SK-N-DZ (cell line): ENCODE results near the gene GPR63.
A peak's percentile ranks its signal among the peaks of the same experiment; 100 is the strongest.

ENCODE experiments used
- DNase-seq: peaks from one replicate; pipeline ENCODE4 v3.0.0-alpha.2; 2015; ENCODE audit warnings: low spot score

The GPR63 gene

DNA sequence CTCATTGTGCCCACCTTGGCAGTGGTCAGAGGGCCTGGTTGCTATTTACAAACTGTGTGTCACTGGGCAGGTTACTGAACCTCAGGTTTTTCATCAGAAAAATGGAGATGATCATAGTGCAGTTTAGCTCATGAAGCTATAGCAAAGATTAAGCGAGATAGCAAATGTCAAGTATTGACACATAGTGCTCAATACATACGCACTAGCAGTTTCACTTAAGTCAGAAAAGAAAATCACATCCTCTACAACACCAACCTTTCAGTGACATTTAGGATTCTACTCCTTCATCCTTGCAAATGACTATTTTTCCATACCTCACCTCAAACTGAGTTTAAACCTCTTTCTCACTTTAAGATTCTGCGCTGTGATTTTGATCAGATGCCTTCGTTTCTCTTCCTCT, 16.2 kb downstream of the GPR63 start:
- DNase-seq, result no peak

DNA sequence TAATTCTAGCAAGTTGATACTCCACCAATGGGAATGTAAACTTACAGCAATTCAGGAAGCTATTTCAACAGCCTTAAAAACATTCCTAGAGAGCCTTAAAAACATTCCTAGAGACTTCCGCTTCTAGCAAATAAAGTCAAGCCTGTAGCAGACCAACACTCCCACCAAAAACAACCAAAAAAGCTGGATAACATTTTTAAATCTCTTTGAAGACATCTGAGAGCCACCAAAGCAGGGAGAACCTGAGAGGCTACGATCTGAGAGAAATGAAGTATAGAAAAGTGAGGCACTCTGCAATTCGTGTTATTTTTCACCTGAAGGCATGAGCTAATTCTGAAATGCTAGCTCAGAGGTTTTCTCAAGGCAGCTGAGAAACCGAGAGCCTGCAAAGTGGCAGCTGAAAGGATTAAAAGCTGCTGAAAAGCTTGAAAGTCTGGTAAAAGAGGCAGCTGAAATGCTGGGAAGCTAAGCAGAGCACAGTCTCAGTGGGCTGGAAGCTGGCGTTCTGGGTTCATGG, 20.9 kb downstream of the GPR63 start:
- DNase-seq, result no peak

DNA sequence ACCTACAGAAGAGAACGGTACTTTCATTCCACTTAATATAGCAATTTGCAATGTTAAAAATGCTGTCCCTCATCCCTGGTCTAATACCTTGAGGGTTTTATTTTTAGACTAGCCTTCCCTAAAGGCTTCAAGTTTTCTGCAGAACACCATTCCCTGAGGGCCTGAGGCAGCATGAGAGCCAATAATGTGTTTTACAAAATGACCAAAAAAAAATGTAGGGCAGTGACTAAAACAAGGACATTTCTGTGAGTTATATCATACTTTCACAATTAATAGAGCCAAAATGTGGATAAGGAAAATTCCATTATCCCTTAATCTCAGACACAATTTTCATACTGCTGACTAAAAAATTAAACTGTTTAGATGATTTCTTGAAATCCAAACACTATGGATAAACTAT, 22.7 kb downstream of the GPR63 start:
- DNase-seq, result no peak

DNA sequence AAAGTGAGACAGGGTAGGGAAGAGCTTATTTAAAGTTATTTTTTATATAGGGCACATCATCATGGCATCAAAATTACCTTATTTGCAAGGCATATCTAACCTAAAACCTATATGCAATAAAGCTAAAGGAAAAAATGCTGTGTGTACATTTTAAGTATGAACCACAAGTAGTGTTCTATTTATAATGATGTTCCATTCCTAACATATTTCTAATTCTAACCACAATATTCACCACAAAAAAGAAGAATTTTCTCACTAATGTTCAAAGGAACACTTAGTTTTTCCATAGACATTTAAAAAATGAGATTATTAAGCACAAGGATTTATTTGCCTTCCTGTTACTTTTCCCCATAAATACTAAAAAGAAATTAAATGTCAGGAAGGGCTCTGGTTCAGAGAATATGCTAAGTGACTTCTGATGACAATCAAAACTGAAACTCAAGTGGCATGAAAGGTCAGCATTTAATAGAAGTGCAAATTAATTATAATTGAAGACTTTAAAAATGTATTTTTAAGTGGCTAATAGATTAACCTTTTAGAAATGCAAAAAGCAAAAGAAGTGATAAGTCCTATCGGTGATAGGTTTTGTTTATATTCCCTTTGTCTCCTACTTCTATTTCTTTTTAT, 25.1 kb downstream of the GPR63 start:
- no peak for DNase-seq

DNA sequence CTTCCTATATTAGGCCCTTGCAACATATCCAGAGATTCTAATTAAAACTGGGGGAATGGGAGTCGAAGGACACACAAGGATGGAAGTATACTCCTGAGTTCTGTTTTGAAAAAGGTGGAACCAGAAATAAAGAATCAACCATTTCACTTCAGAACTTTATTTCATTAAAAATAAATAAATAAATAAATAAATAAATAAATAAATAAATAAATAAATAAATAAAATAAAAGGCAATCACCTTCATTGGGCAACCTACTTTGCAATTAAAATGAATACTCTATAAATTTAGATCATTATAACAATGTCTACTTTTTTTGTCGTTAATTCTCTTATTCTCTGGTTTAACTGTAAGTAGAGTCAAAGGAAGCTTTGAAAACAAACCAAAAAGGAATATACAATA, 25.6 kb downstream of the GPR63 start:
- DNase-seq, result no peak

DNA sequence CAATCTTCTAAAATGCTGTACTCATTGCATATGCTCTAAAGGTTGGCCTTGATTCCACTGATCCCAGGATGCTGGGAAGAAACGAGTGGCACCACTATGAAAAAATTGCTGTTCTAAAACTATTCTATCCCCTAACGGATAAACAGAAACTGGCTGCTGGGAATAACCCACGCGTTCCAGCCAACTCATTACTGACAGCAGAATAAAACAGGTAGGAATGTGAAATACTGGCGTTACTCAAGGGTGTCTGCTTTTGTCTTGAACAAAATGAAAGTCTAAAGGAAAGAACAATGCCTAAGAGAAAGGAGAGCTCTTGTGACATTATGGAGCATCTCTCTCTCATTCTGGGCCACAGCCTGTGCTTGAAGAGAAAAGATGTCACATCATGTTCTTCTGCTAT, 26.1 kb downstream of the GPR63 start:
- no peak for DNase-seq

DNA sequence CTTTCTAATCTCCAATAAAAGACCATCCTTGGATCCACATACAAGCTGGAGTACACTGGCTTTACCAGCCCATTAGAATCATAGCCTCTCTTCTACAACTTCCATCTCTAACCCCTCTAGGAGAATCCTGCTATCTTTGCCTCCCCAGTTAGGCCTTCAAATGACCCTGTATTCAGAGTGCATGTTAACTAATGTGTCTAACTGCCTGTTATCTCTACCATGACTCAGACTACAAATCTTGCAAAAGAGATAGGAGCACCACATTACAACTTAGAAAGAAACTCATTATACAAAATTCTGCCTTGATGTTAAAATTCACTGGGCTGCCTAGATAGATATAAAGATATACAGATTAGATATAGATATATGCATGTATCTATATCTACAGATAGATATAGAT, 28.2 kb downstream of the GPR63 start:
- no peak for DNase-seq

DNA sequence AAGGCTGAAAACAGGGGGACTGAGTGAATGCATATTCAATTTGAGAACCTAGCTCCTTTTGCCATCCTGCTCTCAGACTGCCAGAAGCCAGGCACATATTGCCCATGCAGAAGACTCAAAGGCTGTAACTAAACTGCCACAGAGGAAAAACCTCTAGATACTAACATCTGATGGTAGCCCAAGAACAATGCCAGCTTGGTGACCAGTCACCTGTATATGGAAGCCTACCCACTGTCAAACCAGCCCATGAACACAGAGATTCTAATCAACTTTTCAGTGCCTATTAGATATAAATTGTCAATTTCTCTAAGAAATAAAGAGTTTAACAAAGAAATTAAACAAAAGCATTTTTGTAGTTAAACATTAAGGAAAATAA, 34.2 kb downstream of the GPR63 start:
- DNase-seq, result no peak

DNA sequence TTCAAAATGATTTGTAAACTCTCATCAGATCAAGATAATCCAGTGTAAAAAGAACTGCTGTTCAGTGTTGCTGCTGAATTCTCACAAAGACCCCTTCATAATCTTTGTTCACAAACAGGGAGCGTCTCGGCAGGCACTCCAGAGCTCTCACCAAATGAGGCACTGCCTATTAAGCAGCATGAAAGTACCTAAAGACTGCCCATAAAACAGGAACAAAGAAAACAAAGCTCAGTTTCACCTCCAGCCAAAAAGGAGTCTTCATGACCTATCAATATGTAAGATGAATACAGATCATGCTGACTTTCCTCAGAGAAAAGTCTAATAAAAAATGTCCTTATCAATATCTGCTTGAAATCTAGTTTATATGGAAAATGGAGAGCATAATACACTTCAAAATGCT, 41.8 kb downstream of the GPR63 start:
- DNase-seq, result no peak

DNA sequence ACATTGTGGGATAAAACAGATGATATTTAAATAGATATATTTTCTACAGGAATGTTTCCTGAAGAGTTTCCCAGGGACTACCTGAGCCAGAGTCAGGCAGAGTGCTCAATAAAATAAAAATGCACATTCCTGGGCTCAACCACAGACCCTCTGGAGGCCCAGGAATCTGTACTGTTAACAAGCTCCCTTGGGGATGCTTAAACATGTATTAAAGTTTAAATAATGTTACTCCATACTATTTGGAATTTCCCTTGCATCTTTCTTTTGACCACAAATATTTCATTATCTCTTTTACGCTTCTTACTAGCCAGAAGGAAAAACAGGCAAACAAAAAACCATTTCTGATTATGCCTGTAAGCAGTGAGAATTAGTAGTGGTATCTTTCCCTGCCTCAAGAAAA, 42.3 kb downstream of the GPR63 start:
- DNase-seq, result no peak

DNA sequence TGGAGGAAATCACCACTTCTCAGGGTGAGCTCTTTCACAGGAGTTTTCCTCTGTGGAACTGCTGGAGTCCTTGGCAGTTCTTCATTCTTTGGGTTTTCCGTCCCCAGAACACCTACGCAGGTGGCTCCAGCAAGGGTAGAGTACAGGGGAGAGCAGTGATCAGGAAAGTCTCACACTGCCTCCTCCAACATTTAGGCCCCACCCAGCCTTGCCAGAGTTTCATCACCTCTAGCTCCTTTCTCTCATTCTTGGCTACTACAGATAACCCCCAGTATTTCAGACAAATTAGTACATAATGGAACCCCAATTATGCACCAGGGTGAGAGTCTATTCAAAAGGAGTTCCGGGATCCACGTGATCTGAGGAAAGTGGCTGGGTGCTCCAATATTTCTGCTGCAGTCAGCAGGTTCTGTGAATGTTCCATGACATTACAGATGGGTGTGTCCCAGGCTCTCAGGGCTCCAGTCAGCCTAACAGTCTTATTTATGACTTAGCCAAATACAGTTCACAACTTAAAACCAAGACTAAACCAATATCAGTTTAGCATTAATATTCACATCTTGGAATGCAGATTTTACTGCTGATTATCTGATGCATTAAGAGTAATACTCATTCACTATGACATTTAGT, 44.6 kb downstream of the GPR63 start:
- DNase-seq, result no peak

DNA sequence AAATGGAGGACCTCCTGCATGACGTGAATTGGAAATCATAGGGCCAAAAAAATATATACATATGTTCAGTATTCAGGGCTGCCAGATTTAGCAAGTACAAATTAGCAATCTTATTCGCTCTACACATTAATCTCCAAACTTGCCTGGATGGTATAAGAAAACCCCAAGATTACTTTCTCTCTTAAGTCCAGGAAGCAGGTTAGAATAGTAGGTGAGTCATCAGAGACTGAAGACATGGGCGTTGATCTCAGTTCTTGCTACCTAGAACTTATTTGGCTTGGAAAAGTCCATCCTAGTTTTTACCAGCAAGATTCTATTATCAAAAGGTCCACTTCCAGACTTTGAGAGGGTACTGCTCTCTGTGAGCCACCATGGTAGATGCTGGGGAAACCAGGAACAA, 47.4 kb downstream of the GPR63 start:
- DNase-seq, result no peak

DNA sequence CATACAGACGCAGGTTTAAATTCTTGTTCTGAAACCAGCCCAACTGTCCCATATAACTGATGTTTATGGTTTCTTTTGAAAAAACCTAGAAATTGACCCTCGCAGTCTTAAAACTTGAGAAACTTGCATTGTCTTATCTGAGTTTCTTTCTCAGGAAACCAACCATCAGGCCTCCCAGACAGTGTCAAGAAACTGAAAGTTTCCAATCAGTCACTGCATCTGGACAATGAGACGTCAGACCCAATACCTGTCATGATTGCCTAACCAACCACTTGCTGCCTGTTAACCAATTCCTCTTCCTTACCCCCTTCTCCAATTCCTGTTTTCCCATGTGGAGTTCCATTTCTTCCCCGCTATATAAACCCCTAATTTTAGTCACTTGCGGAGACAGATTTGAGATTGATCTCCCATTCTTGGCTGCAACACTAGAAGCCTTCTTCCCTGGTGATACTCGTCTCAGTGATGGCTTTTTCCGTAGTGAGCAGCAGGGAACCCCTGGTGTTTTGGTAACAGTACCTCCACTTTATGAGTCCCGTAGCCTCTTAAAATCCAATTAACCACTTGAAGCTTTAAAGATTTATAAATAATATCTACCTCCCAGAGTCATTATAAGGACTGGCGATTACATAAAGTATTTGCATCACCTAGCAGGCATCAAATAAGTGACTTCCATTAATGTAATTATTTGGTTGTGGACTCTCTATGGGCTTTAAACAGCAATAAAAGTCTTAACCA, 49.3 kb downstream of the GPR63 start:
- no peak for DNase-seq

DNA sequence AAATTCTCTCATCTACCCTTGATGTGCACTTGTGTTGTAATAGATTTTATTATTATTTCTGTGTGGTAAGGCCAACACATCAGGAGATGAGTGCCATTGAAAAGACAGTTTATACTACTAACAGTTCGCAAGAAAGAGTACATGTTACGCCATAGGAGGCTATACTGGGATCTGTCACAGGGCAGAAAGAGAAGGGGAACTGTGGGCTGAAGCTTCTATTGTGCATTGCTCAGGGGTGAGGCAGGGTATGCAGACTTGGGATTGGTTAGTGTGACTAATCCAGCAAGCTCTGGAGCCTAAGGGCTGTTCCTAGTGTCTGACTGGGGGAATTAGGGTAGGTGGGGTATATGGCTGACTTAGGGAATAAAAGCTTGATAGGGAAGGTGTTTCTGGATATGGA, 50.9 kb downstream of the GPR63 start:
- no peak for DNase-seq

DNA sequence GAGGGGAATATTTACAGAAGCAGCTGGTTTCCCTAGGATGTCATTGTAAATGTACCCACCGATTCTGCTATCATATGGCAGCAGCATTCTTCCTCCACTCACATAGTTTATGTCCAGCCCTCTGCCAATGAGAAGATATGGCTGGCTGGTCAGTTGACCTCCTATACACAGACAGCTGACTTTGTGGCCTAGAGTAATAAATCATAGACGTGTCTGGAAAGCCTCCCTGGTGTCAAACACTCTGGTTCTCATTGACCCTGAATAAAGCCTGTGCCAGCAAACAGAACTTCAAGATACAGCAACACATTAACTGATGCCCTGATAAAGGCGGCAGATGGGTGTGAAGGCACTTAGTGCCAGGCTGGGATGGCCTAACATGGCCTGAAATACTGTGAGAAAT, 52.6 kb downstream of the GPR63 start:
- DNase-seq, result peak; percentile 22

DNA sequence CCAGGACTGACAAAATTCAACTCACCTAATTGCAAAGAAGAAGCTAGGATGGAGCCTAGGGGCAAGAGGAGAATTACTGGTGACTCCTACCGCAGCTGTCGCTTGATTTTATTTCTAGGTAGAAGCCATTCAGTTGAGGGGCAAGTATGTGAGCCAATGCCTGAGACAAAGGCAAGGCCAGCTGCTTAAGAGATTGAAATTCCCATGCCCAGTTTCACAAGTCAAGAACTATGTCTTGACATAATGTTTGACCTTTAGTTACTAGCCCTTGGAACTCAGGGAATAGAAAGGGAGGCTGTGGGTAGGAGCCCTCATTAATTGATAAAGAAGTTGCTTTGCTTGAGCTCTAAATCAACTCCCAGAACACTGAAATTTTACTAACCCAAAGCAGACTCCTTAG, 54.0 kb downstream of the GPR63 start:
- DNase-seq, result no peak

DNA sequence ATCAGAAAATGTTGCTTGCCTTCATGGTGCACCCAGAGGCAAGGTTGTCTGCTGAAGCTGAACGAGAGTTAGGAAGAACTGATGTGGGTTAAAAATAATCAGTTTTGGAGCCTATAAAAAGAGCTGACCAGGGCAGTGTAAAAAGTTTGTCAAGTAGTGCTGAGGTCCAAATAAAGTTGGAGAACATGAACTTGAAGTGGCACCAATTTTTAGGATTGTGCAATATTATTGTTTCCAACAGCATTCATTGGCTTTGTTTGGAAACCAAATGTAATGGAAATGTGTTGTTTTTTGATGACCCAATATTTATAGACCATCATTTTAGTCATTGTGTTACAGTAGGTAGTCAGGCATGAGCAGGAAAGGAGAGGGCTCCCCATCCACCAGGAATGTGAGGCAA, 55.7 kb downstream of the GPR63 start:
- no peak for DNase-seq

DNA sequence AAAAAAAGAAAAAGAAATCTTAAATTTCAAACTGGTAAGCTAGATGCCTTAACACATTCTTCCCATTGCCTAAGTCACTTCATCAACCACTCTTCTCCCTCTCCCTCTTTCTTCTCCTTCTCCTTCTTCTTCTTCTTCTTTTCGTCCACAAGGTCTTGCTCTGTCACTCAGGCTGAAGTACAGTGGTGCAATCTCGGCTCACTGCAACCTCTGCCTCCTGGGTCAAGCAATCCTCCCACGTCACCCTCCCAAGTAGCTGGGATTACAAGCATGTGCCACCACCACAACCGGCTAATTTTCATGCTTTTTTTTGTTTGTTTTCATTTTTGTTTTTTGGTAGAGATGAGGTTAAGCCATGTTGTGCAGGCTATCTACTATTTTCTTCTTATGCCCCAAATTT, 60.2 kb downstream of the GPR63 start:
- DNase-seq, result no peak

DNA sequence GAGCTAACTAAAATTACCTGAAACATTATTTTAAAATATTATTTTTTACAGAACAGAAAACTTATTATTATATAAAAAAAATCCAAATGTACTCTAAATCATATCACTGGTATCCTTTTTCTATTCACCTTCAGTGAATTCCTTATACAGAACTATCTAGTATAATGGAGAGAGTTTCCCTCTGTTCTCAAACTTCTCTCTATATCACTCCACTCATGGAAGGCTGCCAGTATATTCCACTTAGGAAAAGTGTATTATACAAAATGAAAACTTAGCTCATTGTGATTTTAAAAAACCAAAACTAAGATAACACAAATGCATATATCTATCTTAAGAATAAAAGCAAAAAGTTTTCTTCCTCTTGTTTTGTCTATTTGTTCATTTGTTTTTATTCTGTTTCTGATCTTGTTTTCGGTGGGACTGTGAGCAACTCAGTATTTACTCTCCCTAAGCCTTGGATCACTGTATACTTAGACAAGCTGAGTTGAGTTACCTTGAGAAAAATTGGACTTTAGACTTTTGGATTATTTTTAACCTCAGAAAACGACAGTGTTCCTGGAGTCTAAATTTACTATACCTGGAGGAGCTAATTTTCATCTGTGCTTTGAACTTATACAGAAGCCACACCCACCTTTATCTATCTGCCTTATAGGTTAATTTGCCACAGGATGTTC, 61.4 kb downstream of the GPR63 start:
- DNase-seq, result no peak

DNA sequence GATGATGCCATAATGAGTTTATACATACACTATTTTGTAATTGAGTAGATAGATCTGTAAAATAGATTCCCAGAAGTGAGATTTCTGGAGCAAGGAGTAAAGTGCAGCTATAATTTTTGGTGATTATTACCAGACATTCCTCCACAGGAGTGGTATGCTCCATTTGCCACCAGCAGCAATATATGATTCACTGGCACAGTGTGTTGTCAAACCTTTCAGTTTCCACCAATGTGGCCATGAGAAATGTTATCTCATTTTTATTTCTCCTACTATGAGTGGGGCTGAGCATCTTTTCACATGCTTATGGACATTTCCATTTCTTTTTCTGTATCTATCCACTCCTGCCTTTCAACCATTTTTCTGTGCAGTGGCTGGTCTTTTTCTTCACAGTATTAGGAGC, 70.5 kb downstream of the GPR63 start:
- DNase-seq, result no peak

DNA sequence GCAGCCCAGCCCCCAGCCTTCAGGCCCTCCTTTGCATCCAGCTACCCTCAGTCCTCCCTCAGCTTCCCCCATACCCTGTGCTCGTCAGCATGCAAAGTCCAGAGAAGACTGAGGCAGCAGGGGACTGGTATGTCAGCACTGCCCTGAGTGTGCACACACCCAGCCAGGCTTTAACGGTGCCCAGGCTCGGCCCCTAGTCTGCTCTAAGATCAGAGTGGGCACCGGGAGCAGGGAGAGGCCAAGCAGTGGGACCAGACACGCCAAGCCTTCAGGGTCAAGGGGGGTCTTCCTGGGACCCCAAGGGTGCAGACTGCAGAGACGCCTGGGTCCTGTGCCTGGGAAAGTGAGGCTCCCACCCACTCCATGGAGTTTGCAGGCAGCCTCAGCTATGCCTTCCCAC, 74.7 kb downstream of the GPR63 start:
- DNase-seq, result no peak

DNA sequence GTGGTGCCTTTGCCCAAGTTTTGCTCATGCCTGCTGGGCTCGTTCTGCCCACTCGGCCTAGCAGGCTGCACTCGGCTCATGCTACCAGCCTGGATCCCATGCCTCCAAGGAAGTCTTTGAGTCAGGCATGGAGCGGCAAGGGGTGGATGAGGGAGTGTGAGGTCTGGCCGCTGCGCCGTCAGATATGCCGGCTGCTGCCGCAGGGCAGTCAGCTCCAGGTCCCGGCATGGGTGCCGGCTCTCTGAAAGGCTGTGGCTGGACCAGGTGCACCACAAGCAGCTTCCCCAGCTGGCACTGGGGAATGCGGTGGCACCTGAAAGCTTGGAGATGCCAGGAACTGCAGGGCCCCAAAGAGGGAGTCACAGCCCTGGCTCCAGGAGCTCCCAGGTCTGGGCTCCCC, 75.5 kb downstream of the GPR63 start:
- DNase-seq, result no peak
